HEK293 (cell line): Measurements from ENCODE around the gene KLK15.

Source experiments
- CTCF ChIA-PET: fragments of 350-600 bp; formaldehyde crosslinking; extraction: SDS; loops from one replicate; lab custom pipeline; 2021; ENCODE audit warnings: antibody characterized with exemption; lab: Yijun Ruan, JAX
- POLR2A ChIA-PET: fragments of 300-600 bp; formaldehyde crosslinking; extraction: SDS; loops from one replicate; lab custom pipeline; 2020; ENCODE audit warnings: antibody characterized with exemption, inconsistent platforms; lab: Yijun Ruan, JAX
- H3K27ac ChIP-seq: fragments of 200-500 bp; sonication (Bioruptor generic); 2 replicates; pipeline ENCODE4 v1.5.1; 2014; ENCODE audit warnings: low read depth, low read length, control low read depth, inconsistent platforms; ENCODE audit errors: extremely low read depth
- H3K36me3 ChIP-seq, 2 experiments: fragments of 200-500 bp in 1 of 2; sonication (Bioruptor generic) in 1 of 2; 1 replicate in 1 of 2; 2 replicates in 1 of 2; pipeline ENCODE4 v1.5.1; 2014 to 2017; ENCODE audit warnings: inconsistent platforms in 2 of 2, low read length in 2 of 2; ENCODE audit not compliant: control insufficient read depth in 2 of 2, insufficient read depth in 1 of 2
- H3K4me1 ChIP-seq: fragments of 200-500 bp; sonication (Bioruptor generic); 2 replicates; pipeline ENCODE4 v1.5.1; 2014; ENCODE audit warnings: mild to moderate bottlenecking, low read length, inconsistent platforms; ENCODE audit not compliant: control insufficient read depth, insufficient read depth
- H3K4me3 ChIP-seq: 2 replicates; pipeline ENCODE4 v1.5.1; 2011; ENCODE audit warnings: low read depth, mild to moderate bottlenecking, control low read depth, low read length, moderate library complexity
- H3K9me3 ChIP-seq: fragments of 200-500 bp; sonication (Bioruptor generic); 2 replicates; pipeline ENCODE4 v1.5.1; 2014; ENCODE audit warnings: low read depth, low read length, inconsistent platforms; ENCODE audit not compliant: control insufficient read depth, insufficient read depth
- BCL11A ChIP-seq: fragments of 450-650 bp; formaldehyde crosslinking; IDR thresholded peaks from 2 replicates; pipeline ENCODE4 v1.5.1; 2016; ENCODE audit warnings: low read depth, missing biosample characterization, missing genetic modification characterization
- ELK4 ChIP-seq: IDR thresholded peaks from 2 replicates; pipeline ENCODE4 v1.6.1; 2011; ENCODE audit warnings: mild to moderate bottlenecking, low read depth, low read length, borderline replicate concordance
- HIC1 ChIP-seq: fragments of 450-650 bp; formaldehyde crosslinking; IDR thresholded peaks from 2 replicates; pipeline ENCODE4 v1.5.1; 2016; ENCODE audit warnings: missing biosample characterization, missing genetic modification characterization
- HOXD13 ChIP-seq: sonication (generic); formaldehyde crosslinking; IDR thresholded peaks from 2 replicates; pipeline ENCODE4 v1.8.0; 2022; ENCODE audit warnings: missing genetic modification reagents, borderline replicate concordance
- KLF7 ChIP-seq: fragments of 450-650 bp; formaldehyde crosslinking; IDR thresholded peaks from 2 replicates; pipeline ENCODE4 v1.5.1; 2016; ENCODE audit warnings: missing biosample characterization, missing genetic modification characterization, borderline replicate concordance
- PRDM4 ChIP-seq: fragments of 450-650 bp; formaldehyde crosslinking; IDR thresholded peaks from 2 replicates; pipeline ENCODE4 v1.5.1; 2017; ENCODE audit warnings: missing biosample characterization, missing genetic modification characterization
- REST ChIP-seq: fragments of 450-650 bp; formaldehyde crosslinking; IDR thresholded peaks from 2 replicates; pipeline ENCODE4 v1.5.1; 2016; ENCODE audit warnings: missing biosample characterization, missing genetic modification characterization
- TSHZ1 ChIP-seq: fragments of 450-650 bp; formaldehyde crosslinking; IDR thresholded peaks from 2 replicates; pipeline ENCODE4 v1.5.1; 2016; ENCODE audit warnings: missing biosample characterization, missing genetic modification characterization, borderline replicate concordance
- ZNF169 ChIP-seq: fragments of 450-650 bp; formaldehyde crosslinking; IDR thresholded peaks from 2 replicates; pipeline ENCODE4 v1.5.1; 2016; ENCODE audit warnings: missing biosample characterization, missing genetic modification characterization
- ZNF174 ChIP-seq: fragments of 450-650 bp; formaldehyde crosslinking; IDR thresholded peaks from 2 replicates; pipeline ENCODE4 v1.5.0; 2017; ENCODE audit warnings: missing biosample characterization, mild to moderate bottlenecking, missing genetic modification characterization
- ZNF24 ChIP-seq: fragments of 450-650 bp; formaldehyde crosslinking; IDR thresholded peaks from 2 replicates; pipeline ENCODE4 v1.5.1; 2016; ENCODE audit warnings: missing biosample characterization, missing genetic modification characterization
- ZNF473 ChIP-seq: fragments of 450-650 bp; formaldehyde crosslinking; IDR thresholded peaks from 2 replicates; pipeline ENCODE4 v1.5.1; 2017; ENCODE audit warnings: missing biosample characterization, missing genetic modification characterization
- ZNF514 ChIP-seq: fragments of 450-650 bp; formaldehyde crosslinking; IDR thresholded peaks from 2 replicates; pipeline ENCODE4 v1.5.1; 2016; ENCODE audit warnings: missing biosample characterization, missing genetic modification characterization
- ZNF561 ChIP-seq: fragments of 450-650 bp; IDR thresholded peaks from 2 replicates; pipeline ENCODE4 v1.5.1; 2018; ENCODE audit warnings: missing biosample characterization, missing genetic modification characterization, borderline replicate concordance
- ZNF580 ChIP-seq: fragments of 450-650 bp; formaldehyde crosslinking; IDR thresholded peaks from 2 replicates; pipeline ENCODE4 v1.5.1; 2016; ENCODE audit warnings: missing biosample characterization, missing genetic modification characterization
- ZNF623 ChIP-seq: fragments of 450-650 bp; formaldehyde crosslinking; IDR thresholded peaks from 2 replicates; pipeline ENCODE4 v1.5.1; 2016; ENCODE audit warnings: missing biosample characterization, missing genetic modification characterization
- ZNF658 ChIP-seq: fragments of 450-650 bp; formaldehyde crosslinking; IDR thresholded peaks from 2 replicates; pipeline ENCODE4; 2016; ENCODE audit warnings: missing biosample characterization, missing genetic modification characterization
- ZNF692 ChIP-seq: fragments of 450-650 bp; formaldehyde crosslinking; IDR thresholded peaks from 2 replicates; pipeline ENCODE4 v1.5.1; 2016; ENCODE audit warnings: missing biosample characterization, missing genetic modification characterization
- ZSCAN16 ChIP-seq: fragments of 450-650 bp; formaldehyde crosslinking; IDR thresholded peaks from 2 replicates; pipeline ENCODE4 v1.5.1; 2016; ENCODE audit warnings: missing biosample characterization, missing genetic modification characterization

The KLK15 gene

GRCh38 chr19:50796634-50797428, 36.5 kb downstream of the KLK15 start (continued):
- TF ChIP-seq ZNF692: no peak
- TF ChIP-seq BCL11A (tag by site-specific recombination): no peak
- TF ChIP-seq ELK4: no peak

- CTCF ChIA-PET: interaction anchor here (0.6 to 9.4 kb wide), 2 partner anchors 72 to 125 kb away, joined by 3 to 79 read pairs; no protein-coding TSS in a partner anchor
- Histone ChIP-seq H3K4me3 (no peak overlapping the region), H3K36me3 (peaks cover 19 to 59% of the 10 kb centered on the region in 2 experiments), H3K9me3 (no peaks in the 10 kb centered on the region), H3K27ac (no peak overlapping the region), H3K4me1 (peaks cover 4% of the 10 kb centered on the region; the same call in 1 of the 2 replicates)
- POLR2A ChIA-PET: interaction anchor here (0.6 to 7.9 kb wide), 8 partner anchors 7 to 467 kb away, joined by 3 to 85 read pairs (median 4); partner anchors contain the start of gene KCNC3
- no peak for TF ChIP-seq ZNF174 (tag by site-specific recombination)
- TF ChIP-seq PRDM4: no peak
- peak; percentile 23; the same call in 1 of the 2 replicates for TF ChIP-seq ZNF561 (tag by site-specific recombination)
- TF ChIP-seq ZNF658 (tag by site-specific recombination): no peak
- no peak for TF ChIP-seq HOXD13 (CRISPR knock-in tag)
- no peak for TF ChIP-seq KLF7 (tag by site-specific recombination)
- TF ChIP-seq ZNF473 (tag by site-specific recombination): no peak
- TF ChIP-seq ZNF580 (tag by site-specific recombination): no peak
- no peak for TF ChIP-seq ZNF24 (tag by site-specific recombination)
- no peak for TF ChIP-seq ZNF169 (tag by site-specific recombination)
- TF ChIP-seq HIC1 (tag by site-specific recombination): no peak
- TF ChIP-seq ZNF514 (tag by site-specific recombination): no peak
- TF ChIP-seq ZSCAN16 (tag by site-specific recombination): no peak
- TF ChIP-seq REST (tag by site-specific recombination): no peak
- no peak for TF ChIP-seq TSHZ1 (tag by site-specific recombination)
- no peak for TF ChIP-seq ZNF623
Measured at GRCh38 chr19:50796128-50796633, 37.2 kb downstream of the KLK15 start.
